ENCODE measurements around the gene GATA2.

Gene GATA2

GRCh38 chr3:128435058-128435457, 57.9 kb downstream of the GATA2 start:
- Mint-ChIP-seq H3K9me3 (no peaks in the 10 kb centered on the region), H3K27me3 (peaks cover 59% of the 10 kb centered on the region), H3K4me3 (no peak overlapping the region), H3K4me1 (ENCODE audit: low read depth) (peaks cover 12% of the 10 kb centered on the region), H3K27ac (no peak overlapping the region), H3K36me3 (ENCODE audit: low read depth) (no peaks in the 10 kb centered on the region)
- no peak for DNase-seq

DNA sequence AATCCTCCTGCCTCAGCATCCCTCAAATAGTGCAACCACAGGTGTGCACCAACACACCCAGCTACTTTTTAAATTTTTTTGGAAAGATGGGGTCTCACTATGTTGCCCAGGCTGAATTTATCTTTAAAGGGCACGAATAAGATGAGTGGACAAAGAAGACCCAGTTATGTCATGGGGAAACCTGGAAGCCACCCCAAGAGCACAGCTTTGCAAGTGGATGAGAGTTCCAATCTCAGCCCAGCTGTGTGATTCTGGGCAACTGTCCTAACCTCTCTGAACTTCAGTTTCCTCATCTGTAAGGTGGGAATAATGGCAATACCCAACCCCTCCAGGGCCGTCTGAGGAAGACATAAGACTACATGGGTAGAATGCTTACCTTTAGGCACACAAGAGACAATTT, 58.5 kb downstream of the GATA2 start:
- H3K4me3 Mint-ChIP-seq, result no peak overlapping the region
- no peak for DNase-seq

GRCh38 chr3:128433837-128434165, 59.2 kb downstream of the GATA2 start:
- Mint-ChIP-seq H3K27me3 (peaks cover 57% of the 10 kb centered on the region), H3K4me1 (ENCODE audit: low read depth) (peaks cover 12% of the 10 kb centered on the region), H3K27ac (no peak overlapping the region), H3K9me3 (no peaks in the 10 kb centered on the region), H3K4me3 (no peak overlapping the region), H3K36me3 (ENCODE audit: low read depth) (no peaks in the 10 kb centered on the region)
- no peak for DNase-seq

More for the DNA sequence above, 58.5 kb downstream of the GATA2 start:
- Mint-ChIP-seq H3K4me1 (ENCODE audit: low read depth) (peaks cover 12% of the 10 kb centered on the region), H3K36me3 (ENCODE audit: low read depth) (no peaks in the 10 kb centered on the region), H3K27ac (no peak overlapping the region), H3K27me3 (peaks cover 59% of the 10 kb centered on the region), H3K9me3 (no peaks in the 10 kb centered on the region)

GRCh38 chr3:128432971-128433836, 59.8 kb downstream of the GATA2 start:
- Mint-ChIP-seq H3K27ac (no peak overlapping the region), H3K4me1 (ENCODE audit: low read depth) (peaks cover 12% of the 10 kb centered on the region), H3K4me3 (no peak overlapping the region), H3K27me3 (peaks cover 58% of the 10 kb centered on the region), H3K9me3 (no peaks in the 10 kb centered on the region), H3K36me3 (ENCODE audit: low read depth) (no peaks in the 10 kb centered on the region)
- DNase-seq, result no peak

DNA sequence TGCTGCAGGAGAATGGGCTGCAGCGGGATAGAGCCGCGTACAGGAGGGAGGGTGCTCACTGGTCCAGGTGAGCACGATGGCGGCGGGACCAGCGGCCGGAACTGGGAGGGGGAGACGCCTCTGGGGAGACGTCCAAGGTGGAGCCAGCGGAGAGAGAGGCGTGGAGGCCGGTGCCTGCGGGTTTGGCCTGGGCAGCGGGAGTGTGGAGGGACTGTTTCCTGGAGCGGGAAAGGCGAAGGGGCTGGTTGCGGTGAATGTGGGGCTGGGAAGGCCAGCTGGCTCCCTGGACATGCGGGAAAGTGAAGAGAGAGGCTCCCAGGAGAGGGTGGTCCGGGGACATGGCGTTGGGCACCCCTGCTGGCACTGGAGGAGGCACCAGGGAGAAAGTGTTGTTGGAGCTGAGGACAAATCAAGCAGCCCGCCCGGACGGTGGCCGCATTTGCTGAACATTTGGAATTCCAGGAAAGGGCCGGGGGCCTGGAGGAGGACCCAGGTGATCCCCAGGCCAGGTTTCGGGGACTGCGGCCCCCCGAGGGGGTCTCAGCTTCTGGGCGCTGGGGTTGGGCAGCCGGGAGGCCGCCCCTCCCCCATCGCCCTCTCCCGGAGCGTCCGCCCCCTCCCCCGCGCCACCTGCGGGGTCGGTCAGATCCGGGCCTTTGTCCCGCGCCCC, 60.6 kb downstream of the GATA2 start:
- H3K27me3 Mint-ChIP-seq, result peaks cover 63% of the 10 kb centered on the region
- no peak overlapping the region for H3K4me3 Mint-ChIP-seq
- H3K27ac Mint-ChIP-seq, result peak overlapping the region; percentile 24
- peaks cover 12% of the 10 kb centered on the region for H3K4me1 Mint-ChIP-seq (ENCODE audit: low read depth)
- H3K36me3 Mint-ChIP-seq (ENCODE audit: low read depth), result no peaks in the 10 kb centered on the region
- DNase-seq, result no peak
- H3K9me3 Mint-ChIP-seq, result no peaks in the 10 kb centered on the region

- no peak overlapping the region for H3K27ac Mint-ChIP-seq
- H3K27me3 Mint-ChIP-seq, result peaks cover 66% of the 10 kb centered on the region
- no peaks in the 10 kb centered on the region for H3K9me3 Mint-ChIP-seq
- DNase-seq, result no peak
- no peaks in the 10 kb centered on the region for H3K36me3 Mint-ChIP-seq (ENCODE audit: low read depth)
- H3K4me1 Mint-ChIP-seq (ENCODE audit: low read depth), result peaks cover 12% of the 10 kb centered on the region
- no peak overlapping the region for H3K4me3 Mint-ChIP-seq
These were observed 61.1 kb downstream of the GATA2 start for GRCh38 chr3:128431803-128432300.

GRCh38 chr3:128430731-128431130, 62.3 kb downstream of the GATA2 start:
- no peak for DNase-seq
- Mint-ChIP-seq H3K27ac (no peak overlapping the region), H3K36me3 (ENCODE audit: low read depth) (no peaks in the 10 kb centered on the region), H3K4me1 (ENCODE audit: low read depth) (peaks cover 12% of the 10 kb centered on the region), H3K4me3 (no peak overlapping the region), H3K9me3 (no peaks in the 10 kb centered on the region), H3K27me3 (peaks cover 62% of the 10 kb centered on the region)

- DNase-seq, result no peak
- H3K9me3 Mint-ChIP-seq, result no peaks in the 10 kb centered on the region
- H3K27ac Mint-ChIP-seq, result no peak overlapping the region
- H3K36me3 Mint-ChIP-seq (ENCODE audit: low read depth), result no peaks in the 10 kb centered on the region
- peaks cover 12% of the 10 kb centered on the region for H3K4me1 Mint-ChIP-seq (ENCODE audit: low read depth)
- H3K27me3 Mint-ChIP-seq, result peaks cover 61% of the 10 kb centered on the region
- no peak overlapping the region for H3K4me3 Mint-ChIP-seq
These were observed 62.7 kb downstream of the GATA2 start for GRCh38 chr3:128430301-128430700.

GRCh38 chr3:128429751-128430150, 63.2 kb downstream of the GATA2 start:
- Mint-ChIP-seq H3K4me3 (no peak overlapping the region), H3K27ac (no peak overlapping the region), H3K4me1 (ENCODE audit: low read depth) (peaks cover 12% of the 10 kb centered on the region), H3K27me3 (peaks cover 57% of the 10 kb centered on the region), H3K9me3 (no peaks in the 10 kb centered on the region), H3K36me3 (ENCODE audit: low read depth) (no peaks in the 10 kb centered on the region)
- no peak for DNase-seq
